Activated CD8-positive, alpha-beta T cell treated with anti-CD3 and anti-CD28 coated beads, Interleukin-2, amount 10 ng/mL, durations not matched to agents 7 days and 5 days (primary cell): Measurements from ENCODE around the gene SLC66A3. TPM values are rescaled to one million over a fixed set of nuclear protein-coding genes. Genes with fewer than 3 reads are reported as not detected.

Source experiments
- ATAC-seq: fragments of 150-1000 bp; cut with Tn5 transposase; one replicate; pipeline ENCODE4 v1.10.0; 2021; ENCODE audit warnings: moderate library complexity
- CTCF ChIA-PET: fragments of 350-600 bp; sonication (Branson Sonifier 250); formaldehyde crosslinking; loops from one replicate; lab custom pipeline; 2021; ENCODE audit warnings: antibody characterized with exemption; lab: Charles Lee
- POLR2A ChIA-PET: fragments of 350-600 bp; sonication (Branson Sonifier 250); formaldehyde crosslinking; loops from one replicate; lab custom pipeline; 2021; ENCODE audit warnings: antibody characterized with exemption; lab: Charles Lee
- DNase-seq: peaks from one replicate; pipeline ENCODE4 v3.0.0-alpha.2; 2020
- H3K27ac Mint-ChIP-seq: one replicate; pipeline ENCODE4 v1.8.0; 2021; ENCODE audit warnings: mild to moderate bottlenecking, mixed read lengths
- H3K27me3 Mint-ChIP-seq: one replicate; pipeline ENCODE4 v1.8.0; 2021; ENCODE audit warnings: low read depth, mixed read lengths
- H3K36me3 Mint-ChIP-seq: one replicate; pipeline ENCODE4 v1.8.0; 2021; ENCODE audit warnings: low read depth, mixed read lengths
- H3K4me1 Mint-ChIP-seq: one replicate; pipeline ENCODE4 v1.8.0; 2021; ENCODE audit warnings: low read depth, mixed read lengths
- H3K4me3 Mint-ChIP-seq: one replicate; pipeline ENCODE4 v1.8.0; 2021; ENCODE audit warnings: mild to moderate bottlenecking, mixed read lengths
- H3K9me3 Mint-ChIP-seq: one replicate; pipeline ENCODE4 v1.8.0; 2022; ENCODE audit warnings: mixed read lengths; ENCODE audit not compliant: insufficient read depth
- total RNA-seq, 2 experiments: library from RNA; stranded (reverse); gene quantifications; one replicate each; pipeline ENCODE4 v1.2.3, GENCODE V29; 2021

The SLC66A3 gene
- total RNA-seq, 2 experiments from 2014 or later: 14.3 to 16.9 TPM

GRCh38 chr2:11187731-11188130 is 32.5 kb downstream of the SLC66A3 start:
- no peak overlapping the region for H3K27ac Mint-ChIP-seq
- H3K36me3 Mint-ChIP-seq: peaks cover 10% of the 10 kb centered on the region
- H3K27me3 Mint-ChIP-seq: no peaks in the 10 kb centered on the region
- H3K4me1 Mint-ChIP-seq: no peaks in the 10 kb centered on the region
- H3K4me3 Mint-ChIP-seq: no peak overlapping the region
- ChIA-PET POLR2A (no interaction called here), CTCF (no interaction called here)
- ATAC-seq (no peak), DNase-seq (no peak)
- no peaks in the 10 kb centered on the region for H3K9me3 Mint-ChIP-seq

DNA sequence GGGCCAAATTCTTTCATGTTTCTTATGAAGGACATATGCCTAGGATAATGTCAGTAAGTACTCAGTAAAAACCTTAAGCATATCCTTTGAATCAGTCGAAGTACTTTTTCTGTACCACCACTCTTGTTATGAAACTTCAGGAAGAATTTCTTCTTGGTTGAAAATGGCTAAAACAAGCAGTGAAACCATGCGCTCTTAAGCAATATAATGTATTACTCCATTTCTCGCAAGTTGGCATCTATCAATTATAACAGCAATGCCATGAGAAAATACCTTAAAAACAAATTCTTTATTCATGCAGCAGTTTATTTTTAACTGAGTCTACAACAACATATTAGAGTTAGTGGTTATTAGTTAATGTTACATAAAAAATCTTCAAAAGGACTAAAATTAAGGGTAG is 41.0 kb downstream of the SLC66A3 start:
- Mint-ChIP-seq H3K4me3 (no peak overlapping the region), H3K9me3 (no peaks in the 10 kb centered on the region), H3K36me3 (peaks cover 18% of the 10 kb centered on the region), H3K27ac (no peak overlapping the region), H3K27me3 (no peaks in the 10 kb centered on the region), H3K4me1 (no peaks in the 10 kb centered on the region)
- ChIA-PET CTCF (no interaction called here), POLR2A (no interaction called here)
- DNase-seq: no peak
- ATAC-seq: no peak

DNA sequence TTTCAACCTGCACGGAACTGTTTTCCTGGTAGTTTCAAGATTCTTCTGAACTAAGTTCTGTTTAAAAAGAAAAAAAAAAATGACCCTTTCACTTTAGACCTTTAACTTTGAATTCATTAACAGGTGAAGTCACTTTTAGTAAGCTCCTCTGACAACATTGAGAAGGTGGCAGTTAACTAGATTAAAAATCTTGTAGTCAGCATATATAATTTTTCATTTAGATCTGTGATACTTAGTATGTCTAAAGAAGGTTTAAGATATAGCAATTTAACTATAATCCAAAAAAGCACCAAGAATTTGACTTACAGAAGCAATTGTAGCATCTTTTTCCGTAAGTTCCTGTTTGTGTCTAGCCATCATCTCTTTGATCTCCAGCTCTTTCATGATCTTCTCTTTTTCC is 45.4 kb downstream of the SLC66A3 start:
- Mint-ChIP-seq H3K36me3 (peaks cover 21% of the 10 kb centered on the region), H3K27ac (no peak overlapping the region), H3K4me3 (no peak overlapping the region), H3K4me1 (peaks cover 12% of the 10 kb centered on the region), H3K9me3 (no peaks in the 10 kb centered on the region), H3K27me3 (no peaks in the 10 kb centered on the region)
- ChIA-PET CTCF (interaction anchor here (0.9 to 1.7 kb wide), 3 partner anchors 11 to 382 kb away, joined by 3 to 6 read pairs (median 3); a partner anchor contains a TSS), POLR2A (no interaction called here)
- ATAC-seq (no peak), DNase-seq (no peak)

GRCh38 chr2:11201969-11202368 is 46.7 kb downstream of the SLC66A3 start:
- peaks cover 15% of the 10 kb centered on the region for H3K36me3 Mint-ChIP-seq
- no peak for ATAC-seq
- H3K9me3 Mint-ChIP-seq: no peaks in the 10 kb centered on the region
- DNase-seq: no peak
- no peak overlapping the region for H3K4me3 Mint-ChIP-seq
- peaks cover 12% of the 10 kb centered on the region for H3K4me1 Mint-ChIP-seq
- no peaks in the 10 kb centered on the region for H3K27me3 Mint-ChIP-seq
- no peak overlapping the region for H3K27ac Mint-ChIP-seq
- POLR2A ChIA-PET: no interaction called here
- CTCF ChIA-PET: interaction anchor here (1.3 kb wide), 1 partner anchor 9 kb away, joined by 3 read pairs; no protein-coding TSS in a partner anchor

GRCh38 chr2:11203480-11203879 is 48.2 kb downstream of the SLC66A3 start:
- POLR2A ChIA-PET: no interaction called here
- Mint-ChIP-seq H3K27ac (no peak overlapping the region), H3K9me3 (no peaks in the 10 kb centered on the region), H3K27me3 (no peaks in the 10 kb centered on the region), H3K4me3 (no peak overlapping the region), H3K36me3 (peaks cover 18% of the 10 kb centered on the region), H3K4me1 (peaks cover 12% of the 10 kb centered on the region)
- CTCF ChIA-PET: interaction anchor here (1.2 kb wide), 1 partner anchor 14 kb away, joined by 4 read pairs; no protein-coding TSS in a partner anchor
- ATAC-seq (no peak), DNase-seq (no peak)

DNA sequence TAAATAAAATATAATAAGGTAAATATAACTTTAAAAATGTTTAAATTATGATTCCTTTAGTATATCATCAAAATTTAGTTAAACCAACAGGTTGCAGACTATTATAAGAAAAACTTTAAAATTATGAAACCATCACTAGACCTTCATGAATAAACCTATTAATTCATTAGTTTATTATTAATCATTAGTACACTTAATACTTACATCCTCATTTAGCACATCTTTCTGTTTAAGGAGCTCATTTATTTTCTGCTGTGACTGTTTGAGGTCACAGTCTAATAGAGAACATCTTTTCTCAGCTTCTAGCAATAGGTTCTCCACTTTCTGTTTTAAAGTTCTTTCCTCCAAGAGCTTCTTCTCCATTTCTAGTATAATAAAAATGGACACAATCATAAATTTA is 52.8 kb downstream of the SLC66A3 start:
- POLR2A ChIA-PET: no interaction called here
- DNase-seq (no peak), ATAC-seq (no peak)
- no peak overlapping the region for H3K4me3 Mint-ChIP-seq
- H3K36me3 Mint-ChIP-seq: peaks cover 11% of the 10 kb centered on the region
- H3K27me3 Mint-ChIP-seq: no peaks in the 10 kb centered on the region
- CTCF ChIA-PET: no interaction called here
- H3K4me1 Mint-ChIP-seq: peaks cover 12% of the 10 kb centered on the region
- no peaks in the 10 kb centered on the region for H3K9me3 Mint-ChIP-seq
- no peak overlapping the region for H3K27ac Mint-ChIP-seq

GRCh38 chr2:11212645-11213044 is 57.4 kb downstream of the SLC66A3 start:
- H3K9me3 Mint-ChIP-seq: no peaks in the 10 kb centered on the region
- ATAC-seq: no peak
- ChIA-PET CTCF (interaction anchor here (1.1 kb wide), 1 partner anchor 370 kb away, joined by 3 read pairs; no protein-coding TSS in a partner anchor), POLR2A (interaction anchor here (0.6 kb wide), 1 partner anchor 69 kb away, joined by 3 read pairs; no protein-coding TSS in a partner anchor)
- no peak for DNase-seq
- H3K27ac Mint-ChIP-seq: no peak overlapping the region
- no peak overlapping the region for H3K4me3 Mint-ChIP-seq
- H3K4me1 Mint-ChIP-seq: no peaks in the 10 kb centered on the region
- H3K27me3 Mint-ChIP-seq: no peaks in the 10 kb centered on the region
- H3K36me3 Mint-ChIP-seq: peaks cover 22% of the 10 kb centered on the region

- H3K27ac Mint-ChIP-seq: no peak overlapping the region
- no peak for ATAC-seq
- H3K27me3 Mint-ChIP-seq: no peaks in the 10 kb centered on the region
- ChIA-PET POLR2A (no interaction called here), CTCF (interaction anchor here (1.1 kb wide), 1 partner anchor 369 kb away, joined by 3 read pairs; no protein-coding TSS in a partner anchor)
- no peak overlapping the region for H3K4me3 Mint-ChIP-seq
- no peaks in the 10 kb centered on the region for H3K4me1 Mint-ChIP-seq
- peaks cover 22% of the 10 kb centered on the region for H3K36me3 Mint-ChIP-seq
- H3K9me3 Mint-ChIP-seq: no peaks in the 10 kb centered on the region
- DNase-seq: no peak
These were observed 57.9 kb downstream of the SLC66A3 start for GRCh38 chr2:11213090-11213638.

DNA sequence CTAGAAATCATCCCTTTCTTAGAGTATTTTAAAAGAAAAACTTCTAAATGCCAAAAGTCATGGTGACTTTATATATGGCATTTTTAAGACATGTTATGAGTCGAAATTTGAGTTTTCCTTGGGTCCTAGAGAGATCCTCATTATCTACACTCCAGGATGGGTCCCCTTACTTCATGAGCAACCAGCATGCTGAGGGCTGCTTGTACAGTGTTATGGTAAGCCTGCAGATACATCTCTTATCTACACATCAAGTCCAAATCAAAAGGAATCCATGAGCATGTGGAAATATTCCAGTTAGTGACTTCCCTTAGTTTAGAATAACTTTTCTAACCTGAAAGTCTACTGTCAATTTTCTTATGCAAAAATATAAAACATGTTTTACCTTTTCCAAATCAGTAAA is 58.7 kb downstream of the SLC66A3 start:
- Mint-ChIP-seq H3K27me3 (no peaks in the 10 kb centered on the region), H3K27ac (no peak overlapping the region), H3K9me3 (no peaks in the 10 kb centered on the region), H3K4me1 (no peaks in the 10 kb centered on the region), H3K36me3 (peaks cover 22% of the 10 kb centered on the region), H3K4me3 (no peak overlapping the region)
- ATAC-seq (no peak), DNase-seq (no peak)
- ChIA-PET CTCF (no interaction called here), POLR2A (no interaction called here)

DNA sequence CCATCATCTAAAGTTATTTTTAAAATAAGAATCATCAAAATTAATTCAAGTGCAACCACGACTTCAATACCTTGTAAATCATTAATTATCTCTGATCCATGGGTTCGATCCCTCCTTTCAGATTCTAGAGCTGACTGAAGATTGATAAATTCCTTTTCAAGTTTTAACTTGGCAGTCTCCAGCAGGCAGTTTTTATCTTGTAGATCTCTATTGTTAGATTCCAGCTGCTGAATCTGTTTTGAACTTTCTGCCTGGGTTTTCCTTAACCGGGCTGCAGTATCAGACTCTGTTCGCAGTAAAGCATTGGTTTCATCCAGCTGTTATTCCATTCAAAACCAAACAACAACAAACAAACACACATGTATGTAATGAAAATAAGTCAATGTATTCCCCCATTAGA is 59.5 kb downstream of the SLC66A3 start:
- no peak for DNase-seq
- no peak overlapping the region for H3K27ac Mint-ChIP-seq
- H3K9me3 Mint-ChIP-seq: no peaks in the 10 kb centered on the region
- CTCF ChIA-PET: no interaction called here
- no peaks in the 10 kb centered on the region for H3K27me3 Mint-ChIP-seq
- ATAC-seq: no peak
- POLR2A ChIA-PET: no interaction called here
- H3K36me3 Mint-ChIP-seq: peaks cover 25% of the 10 kb centered on the region
- H3K4me3 Mint-ChIP-seq: no peak overlapping the region
- no peaks in the 10 kb centered on the region for H3K4me1 Mint-ChIP-seq

GRCh38 chr2:11215407-11215806 is 60.1 kb downstream of the SLC66A3 start:
- ATAC-seq (no peak), DNase-seq (no peak)
- ChIA-PET POLR2A (interaction anchor here (0.5 kb wide), 1 partner anchor 38 kb away, joined by 3 read pairs; no protein-coding TSS in a partner anchor), CTCF (interaction anchor here (0.6 to 0.8 kb wide), 2 partner anchors 83 to 397 kb away, joined by 3 read pairs; no protein-coding TSS in a partner anchor)
- H3K4me3 Mint-ChIP-seq: no peak overlapping the region
- peaks cover 27% of the 10 kb centered on the region for H3K36me3 Mint-ChIP-seq
- no peaks in the 10 kb centered on the region for H3K4me1 Mint-ChIP-seq
- H3K27ac Mint-ChIP-seq: no peak overlapping the region
- H3K27me3 Mint-ChIP-seq: no peaks in the 10 kb centered on the region
- H3K9me3 Mint-ChIP-seq: no peaks in the 10 kb centered on the region

- peaks cover 18% of the 10 kb centered on the region for H3K36me3 Mint-ChIP-seq
- POLR2A ChIA-PET: no interaction called here
These were observed 65.2 kb downstream of the SLC66A3 start for GRCh38 chr2:11220445-11220844.

More at GRCh38 chr2:11220445-11220844, 65.2 kb downstream of the SLC66A3 start:
- H3K4me3 Mint-ChIP-seq: no peak overlapping the region
- no peak for ATAC-seq
- CTCF ChIA-PET: no interaction called here
- no peaks in the 10 kb centered on the region for H3K27me3 Mint-ChIP-seq
- H3K9me3 Mint-ChIP-seq: no peaks in the 10 kb centered on the region
- no peak overlapping the region for H3K27ac Mint-ChIP-seq
- DNase-seq: no peak
- no peaks in the 10 kb centered on the region for H3K4me1 Mint-ChIP-seq
